ENCODE measurements around the gene CNP.

The CNP gene

GRCh38 chr17:41943492-41943891, 23.1 kb upstream of the CNP start:
- H2AFZ ChIP-seq (ENCODE audit: low read depth, low read length), result no peak overlapping the region
- ATAC-seq (ENCODE audit: insufficient read depth, low read depth) (no peak), DNase-seq (no peak)
- no peaks in the 10 kb centered on the region for H3K27me3 ChIP-seq (ENCODE audit: insufficient read depth, low read length, poor library complexity)
- H3K9ac ChIP-seq (ENCODE audit: low read depth, low read length), result no peak overlapping the region
- no peaks in the 10 kb centered on the region for H3K79me2 ChIP-seq (ENCODE audit: insufficient read depth, low read length)
- H4K20me1 ChIP-seq (ENCODE audit: insufficient read depth, low read length), result no peaks in the 10 kb centered on the region
- H3K27ac ChIP-seq (ENCODE audit: low read length), result no peak overlapping the region
- no peaks in the 10 kb centered on the region for H3K36me3 ChIP-seq (ENCODE audit: insufficient read depth, low read length)
- no peak overlapping the region for H3K4me2 ChIP-seq (ENCODE audit: insufficient read depth, low read length)
- TF ChIP-seq EZH2 (IDR thresholded peaks at IDR 0.05; ENCODE audit: borderline replicate concordance, low read depth, low read length, severe bottlenecking) (no peak), CTCF (IDR thresholded peaks at IDR 0.05; ENCODE audit: borderline replicate concordance, extremely low read depth, low read length, poor library complexity, severe bottlenecking) (no peak)
- no peaks in the 10 kb centered on the region for H3K9me3 ChIP-seq (ENCODE audit: insufficient read depth, low read length, severe bottlenecking)
- no peak overlapping the region for H3K4me3 ChIP-seq (ENCODE audit: low read depth in 1 of 2, low read length in 2 of 2)
- no peaks in the 10 kb centered on the region for H3K4me1 ChIP-seq (ENCODE audit: insufficient read depth, low read length)

- H4K20me1 ChIP-seq (ENCODE audit: insufficient read depth, low read length), result no peaks in the 10 kb centered on the region
- DNase-seq (no peak), ATAC-seq (ENCODE audit: insufficient read depth, low read depth) (no peak)
- TF ChIP-seq EZH2 (IDR thresholded peaks at IDR 0.05; ENCODE audit: borderline replicate concordance, low read depth, low read length, severe bottlenecking) (no peak), CTCF (IDR thresholded peaks at IDR 0.05; ENCODE audit: borderline replicate concordance, extremely low read depth, low read length, poor library complexity, severe bottlenecking) (no peak)
- H3K36me3 ChIP-seq (ENCODE audit: insufficient read depth, low read length), result no peaks in the 10 kb centered on the region
- no peak overlapping the region for H3K27ac ChIP-seq (ENCODE audit: low read length)
- H3K9me3 ChIP-seq (ENCODE audit: insufficient read depth, low read length, severe bottlenecking), result no peaks in the 10 kb centered on the region
- no peak overlapping the region for H3K4me3 ChIP-seq (ENCODE audit: low read depth in 1 of 2, low read length in 2 of 2)
- no peak overlapping the region for H3K4me2 ChIP-seq (ENCODE audit: insufficient read depth, low read length)
- no peaks in the 10 kb centered on the region for H3K79me2 ChIP-seq (ENCODE audit: insufficient read depth, low read length)
- H3K27me3 ChIP-seq (ENCODE audit: insufficient read depth, low read length, poor library complexity), result no peaks in the 10 kb centered on the region
- H3K9ac ChIP-seq (ENCODE audit: low read depth, low read length), result no peak overlapping the region
- H3K4me1 ChIP-seq (ENCODE audit: insufficient read depth, low read length), result no peaks in the 10 kb centered on the region
- no peak overlapping the region for H2AFZ ChIP-seq (ENCODE audit: low read depth, low read length)
Observed at GRCh38 chr17:41944943-41945342, 21.7 kb upstream of the CNP start.

GRCh38 chr17:41948762-41949460, 17.7 kb upstream of the CNP start:
- Histone ChIP-seq H3K4me1 (ENCODE audit: insufficient read depth, low read length) (no peaks in the 10 kb centered on the region), H4K20me1 (ENCODE audit: insufficient read depth, low read length) (no peaks in the 10 kb centered on the region), H3K36me3 (ENCODE audit: insufficient read depth, low read length) (no peaks in the 10 kb centered on the region), H3K27me3 (ENCODE audit: insufficient read depth, low read length, poor library complexity) (no peaks in the 10 kb centered on the region), H3K27ac (ENCODE audit: low read length) (no peak overlapping the region), H2AFZ (ENCODE audit: low read depth, low read length) (no peak overlapping the region), H3K4me2 (ENCODE audit: insufficient read depth, low read length) (no peak overlapping the region), H3K9ac (ENCODE audit: low read depth, low read length) (no peak overlapping the region), H3K79me2 (ENCODE audit: insufficient read depth, low read length) (no peaks in the 10 kb centered on the region), H3K9me3 (ENCODE audit: insufficient read depth, low read length, severe bottlenecking) (no peaks in the 10 kb centered on the region), H3K4me3 (ENCODE audit: low read depth in 1 of 2, low read length in 2 of 2) (no peak overlapping the region)
- TF ChIP-seq CTCF (IDR thresholded peaks at IDR 0.05; ENCODE audit: borderline replicate concordance, extremely low read depth, low read length, poor library complexity, severe bottlenecking) (no peak), EZH2 (IDR thresholded peaks at IDR 0.05; ENCODE audit: borderline replicate concordance, low read depth, low read length, severe bottlenecking) (no peak)
- no peak for ATAC-seq (ENCODE audit: insufficient read depth, low read depth)
- no peak for DNase-seq

Measured in DND-41 (cell line).